HepG2 (cell line): Measurements from ENCODE around the gene SMAD6.

ENCODE experiments used
- EP300 ChIP-seq, 3 experiments: sonication (generic) in 1 of 3; formaldehyde crosslinking in 1 of 3; IDR thresholded peaks; 2 replicates each; pipeline versions ENCODE4 v1.5.1 to v1.6.1; 2011 to 2020; ENCODE audit warnings: low read depth in 2 of 3, low read length in 2 of 3, borderline replicate concordance in 1 of 3, improper control_type of control experiment in 1 of 3, mild to moderate bottlenecking in 1 of 3, missing genetic modification reagents in 1 of 3, moderate library complexity in 1 of 3
- HDAC2 ChIP-seq: sonication (generic); formaldehyde crosslinking; IDR thresholded peaks from 2 replicates; pipeline ENCODE4 v1.4.0; 2020; ENCODE audit warnings: missing genetic modification reagents
- MAZ ChIP-seq, 2 experiments: sonication (generic) in 1 of 2; formaldehyde crosslinking in 1 of 2; IDR thresholded peaks; 2 replicates each; pipeline versions ENCODE4 v1.5.0 to v1.6.1; 2012 to 2020; ENCODE audit warnings: low read depth in 2 of 2, mild to moderate bottlenecking in 2 of 2, borderline replicate concordance in 1 of 2, improper control_type of control experiment in 1 of 2, low read length in 1 of 2, missing genetic modification reagents in 1 of 2, moderate library complexity in 1 of 2
- MYNN ChIP-seq: sonication (generic); formaldehyde crosslinking; IDR thresholded peaks from 2 replicates; pipeline ENCODE4 v1.4.0; 2020; ENCODE audit warnings: mild to moderate bottlenecking, low read depth, missing genetic modification reagents
- POLR2A ChIP-seq, 2 experiments: IDR thresholded peaks; 2 replicates each; pipeline ENCODE4 v1.6.1; 2011; ENCODE audit warnings: low read depth in 2 of 2, low read length in 2 of 2, mild to moderate bottlenecking in 1 of 2, moderate library complexity in 1 of 2; ENCODE audit not compliant: insufficient read depth in 1 of 2
- TARDBP ChIP-seq: sonication (generic); formaldehyde crosslinking; IDR thresholded peaks from 2 replicates; pipeline ENCODE4 v1.8.0; 2022; ENCODE audit warnings: mild to moderate bottlenecking, missing genetic modification reagents
- ZNF274 ChIP-seq: sonication (generic); formaldehyde crosslinking; IDR thresholded peaks from 2 replicates; pipeline ENCODE4 v1.5.1; 2020; ENCODE audit warnings: mild to moderate bottlenecking, missing genetic modification reagents
- ZNF501 ChIP-seq: sonication (generic); formaldehyde crosslinking; IDR thresholded peaks from 2 replicates; pipeline ENCODE4 v1.5.1; 2020; ENCODE audit warnings: mild to moderate bottlenecking, moderate library complexity, missing genetic modification reagents
- ZNF549 ChIP-seq: sonication (generic); formaldehyde crosslinking; IDR thresholded peaks from 2 replicates; pipeline ENCODE4 v1.5.0; 2020; ENCODE audit warnings: missing genetic modification reagents
- TF ChIP-seq, protein P1 (sequence below): sonication (generic); formaldehyde crosslinking; IDR thresholded peaks from 2 replicates; pipeline ENCODE4 v1.8.1; 2023; ENCODE audit warnings: missing genetic modification reagents, inconsistent platforms, borderline replicate concordance
- TF ChIP-seq, protein P2 (sequence below): sonication (generic); formaldehyde crosslinking; IDR thresholded peaks from 2 replicates; pipeline ENCODE4 v1.8.1; 2023; ENCODE audit warnings: missing genetic modification reagents, mild to moderate bottlenecking, borderline replicate concordance
- TF ChIP-seq, protein P3 (sequence below), 2 experiments: sonication (generic) in 1 of 2; formaldehyde crosslinking in 1 of 2; IDR thresholded peaks; 2 replicates each; pipeline versions ENCODE4 v1.5.1 to v1.6.1; 2011 to 2020; ENCODE audit warnings: borderline replicate concordance in 1 of 2, low read depth in 1 of 2, low read length in 1 of 2, mild to moderate bottlenecking in 1 of 2, missing genetic modification reagents in 1 of 2, moderate library complexity in 1 of 2

DNA sequence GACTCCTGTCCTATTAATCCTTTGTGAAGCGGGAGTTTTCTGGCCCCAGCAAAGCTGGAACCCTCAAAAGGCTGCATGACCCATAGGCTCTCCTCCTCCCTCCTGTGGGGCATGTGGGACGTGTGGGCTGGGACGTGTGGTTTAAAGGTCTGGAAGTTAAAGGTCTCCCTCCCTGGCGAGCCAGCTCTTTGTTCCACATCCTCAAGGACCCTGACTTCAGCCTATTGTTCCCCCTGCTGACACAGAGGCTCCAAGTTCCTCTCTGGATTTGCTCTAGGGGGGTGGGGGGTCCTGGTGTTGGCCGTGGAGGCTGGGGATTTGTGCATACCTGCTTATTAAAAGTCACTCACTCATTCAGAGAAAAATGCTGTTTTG lies 44.2 kb downstream of the SMAD6 start:
- TF ChIP-seq, protein P1, sequence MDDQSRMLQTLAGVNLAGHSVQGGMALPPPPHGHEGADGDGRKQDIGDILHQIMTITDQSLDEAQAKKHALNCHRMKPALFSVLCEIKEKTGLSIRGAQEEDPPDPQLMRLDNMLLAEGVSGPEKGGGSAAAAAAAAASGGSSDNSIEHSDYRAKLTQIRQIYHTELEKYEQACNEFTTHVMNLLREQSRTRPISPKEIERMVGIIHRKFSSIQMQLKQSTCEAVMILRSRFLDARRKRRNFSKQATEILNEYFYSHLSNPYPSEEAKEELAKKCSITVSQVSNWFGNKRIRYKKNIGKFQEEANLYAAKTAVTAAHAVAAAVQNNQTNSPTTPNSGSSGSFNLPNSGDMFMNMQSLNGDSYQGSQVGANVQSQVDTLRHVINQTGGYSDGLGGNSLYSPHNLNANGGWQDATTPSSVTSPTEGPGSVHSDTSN (CRISPR knock-in tag) = no peak
- TF ChIP-seq ZNF501 (CRISPR knock-in tag) (no peak), MYNN (CRISPR knock-in tag) (no peak), TARDBP (CRISPR knock-in tag) (no peak), ZNF274 (CRISPR knock-in tag) (no peak), HDAC2 (no peak), POLR2A (IDR thresholded peaks at IDR 0.05; ENCODE audit: insufficient read depth in 1 of 2, low read depth in 2 of 2, low read length in 2 of 2) (no peak), EP300 (IDR thresholded peaks at IDR 0.05; ENCODE audit: low read depth in 2 of 2, low read length in 2 of 2) (no peak), EP300 (CRISPR knock-in tag; IDR thresholded peaks at IDR 0.05; ENCODE audit: borderline replicate concordance) (no peak), MAZ (IDR thresholded peaks at IDR 0.05; ENCODE audit: borderline replicate concordance, low read depth, low read length) (no peak), MAZ (CRISPR knock-in tag; IDR thresholded peaks at IDR 0.05; ENCODE audit: low read depth) (no peak), ZNF549 (CRISPR knock-in tag) (no peak)
- TF ChIP-seq, protein P2, sequence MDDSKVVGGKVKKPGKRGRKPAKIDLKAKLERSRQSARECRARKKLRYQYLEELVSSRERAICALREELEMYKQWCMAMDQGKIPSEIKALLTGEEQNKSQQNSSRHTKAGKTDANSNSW (CRISPR knock-in tag) = no peak
- TF ChIP-seq, protein P3, sequence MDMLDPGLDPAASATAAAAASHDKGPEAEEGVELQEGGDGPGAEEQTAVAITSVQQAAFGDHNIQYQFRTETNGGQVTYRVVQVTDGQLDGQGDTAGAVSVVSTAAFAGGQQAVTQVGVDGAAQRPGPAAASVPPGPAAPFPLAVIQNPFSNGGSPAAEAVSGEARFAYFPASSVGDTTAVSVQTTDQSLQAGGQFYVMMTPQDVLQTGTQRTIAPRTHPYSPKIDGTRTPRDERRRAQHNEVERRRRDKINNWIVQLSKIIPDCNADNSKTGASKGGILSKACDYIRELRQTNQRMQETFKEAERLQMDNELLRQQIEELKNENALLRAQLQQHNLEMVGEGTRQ (IDR thresholded peaks at IDR 0.05; ENCODE audit: low read depth, low read length) = no peak
- TF ChIP-seq, protein P3 (CRISPR knock-in tag; IDR thresholded peaks at IDR 0.05; ENCODE audit: borderline replicate concordance) = no peak
